HCT116 (cell line): ENCODE measurements around the gene XPO1.

Source experiments
- ATF3 ChIP-seq: IDR thresholded peaks from 2 replicates; pipeline ENCODE4 v1.6.1; 2012
- CTCF ChIP-seq, 3 experiments: fragments of 200-600 bp in 1 of 3; sonication (generic) in 1 of 3; IDR thresholded peaks in 2 of 3; conservative IDR thresholded peaks in 1 of 3; 2 replicates each; pipeline ENCODE4 v1.5.1; 2012 to 2017; ENCODE audit warnings: low read depth in 2 of 3, low read length in 2 of 3, antibody characterized with exemption in 1 of 3, borderline replicate concordance in 1 of 3, control low read depth in 1 of 3, mild to moderate bottlenecking in 1 of 3, mixed read lengths in 1 of 3, mixed run types in 1 of 3, moderate library complexity in 1 of 3; ENCODE audit not compliant: insufficient read depth in 1 of 3
- EGR1 ChIP-seq: IDR thresholded peaks from 2 replicates; pipeline ENCODE4 v1.6.1; 2012; ENCODE audit warnings: low read depth
- EZH2 ChIP-seq: fragments of 200-600 bp; sonication (generic); IDR thresholded peaks from 2 replicates; pipeline ENCODE4 v1.6.1; 2017; ENCODE audit warnings: antibody characterized with exemption, mixed run types
- EZH2phosphoT487 ChIP-seq: fragments of 200-600 bp; IDR thresholded peaks from 2 replicates; pipeline ENCODE4 v1.6.1; 2018; ENCODE audit warnings: antibody characterized with exemption, borderline replicate concordance
- POLR2A ChIP-seq: IDR thresholded peaks from 2 replicates; pipeline ENCODE4 v1.7.0; 2011; ENCODE audit warnings: borderline replicate concordance; ENCODE audit not compliant: insufficient read depth, insufficient read length; ENCODE audit errors: extremely low read depth
- POLR2AphosphoS5 ChIP-seq: IDR thresholded peaks from 2 replicates; pipeline ENCODE4 v1.6.1; 2011; ENCODE audit warnings: mild to moderate bottlenecking, low read depth, low read length, moderate library complexity
- TCF7L2 ChIP-seq: IDR thresholded peaks from 2 replicates; pipeline ENCODE4 v1.7.0; 2011; ENCODE audit warnings: borderline replicate concordance, inconsistent platforms; ENCODE audit not compliant: insufficient read depth, insufficient read length; ENCODE audit errors: extremely low read depth
- YY1 ChIP-seq: IDR thresholded peaks from 2 replicates; pipeline ENCODE4 v1.6.1; 2011; ENCODE audit warnings: low read length, low read depth, moderate library complexity, mild to moderate bottlenecking; ENCODE audit not compliant: insufficient replicate concordance; ENCODE audit errors: extremely low read depth
- ZBTB33 ChIP-seq: IDR thresholded peaks from 2 replicates; pipeline ENCODE4 v1.6.1; 2011; ENCODE audit warnings: mild to moderate bottlenecking, low read length, moderate library complexity; ENCODE audit not compliant: insufficient replicate concordance; ENCODE audit errors: extremely low read depth
- ZNF274 ChIP-seq: fragments of 200-500 bp; sonication (Bioruptor generic); IDR thresholded peaks from 2 replicates; pipeline ENCODE4 v1.6.1; 2014; ENCODE audit warnings: mild to moderate bottlenecking, low read depth, low read length, inconsistent platforms

GRCh38 chr2:61461404-61461803, 76.8 kb downstream of the XPO1 start:
- no peak for TF ChIP-seq CTCF (IDR thresholded peaks at IDR 0.05 in 2 of 3, conservative IDR thresholded peaks at IDR 0.05 in 1 of 3; ENCODE audit: borderline replicate concordance in 1 of 3, insufficient read depth in 1 of 3, low read depth in 2 of 3, low read length in 2 of 3)
- TF ChIP-seq POLR2A = no peak
- no peak for TF ChIP-seq ZBTB33
- TF ChIP-seq TCF7L2 = no peak
- TF ChIP-seq ATF3 = no peak
- TF ChIP-seq YY1 = no peak
- TF ChIP-seq ZNF274 = no peak
- TF ChIP-seq EZH2phosphoT487 = no peak
- no peak for TF ChIP-seq POLR2AphosphoS5
- no peak for TF ChIP-seq EGR1
- TF ChIP-seq EZH2 = no peak
